ENCODE data around the gene PHOX2A.

Gene PHOX2A

DNA sequence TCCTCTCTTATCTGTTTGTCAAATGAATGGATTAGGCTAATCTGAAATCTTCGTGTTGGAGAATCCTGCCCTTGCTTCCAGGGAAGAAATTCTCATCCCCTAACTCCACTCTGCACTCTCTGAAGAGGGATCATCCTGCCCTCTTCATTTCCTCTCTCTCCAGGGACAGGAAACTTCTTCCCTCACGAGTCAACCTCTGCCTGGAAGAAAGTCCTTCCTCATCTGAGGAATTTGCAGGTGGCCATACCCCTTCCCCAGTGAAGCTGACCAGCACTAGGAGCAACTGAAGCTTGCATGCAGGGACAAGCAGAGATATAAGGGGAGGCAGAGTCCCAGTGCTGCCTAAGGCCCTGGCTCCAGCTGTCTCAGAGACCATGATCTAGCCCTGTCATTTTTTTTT is 3.6 kb upstream of the PHOX2A start:
- DNase-seq = no peak

DNA sequence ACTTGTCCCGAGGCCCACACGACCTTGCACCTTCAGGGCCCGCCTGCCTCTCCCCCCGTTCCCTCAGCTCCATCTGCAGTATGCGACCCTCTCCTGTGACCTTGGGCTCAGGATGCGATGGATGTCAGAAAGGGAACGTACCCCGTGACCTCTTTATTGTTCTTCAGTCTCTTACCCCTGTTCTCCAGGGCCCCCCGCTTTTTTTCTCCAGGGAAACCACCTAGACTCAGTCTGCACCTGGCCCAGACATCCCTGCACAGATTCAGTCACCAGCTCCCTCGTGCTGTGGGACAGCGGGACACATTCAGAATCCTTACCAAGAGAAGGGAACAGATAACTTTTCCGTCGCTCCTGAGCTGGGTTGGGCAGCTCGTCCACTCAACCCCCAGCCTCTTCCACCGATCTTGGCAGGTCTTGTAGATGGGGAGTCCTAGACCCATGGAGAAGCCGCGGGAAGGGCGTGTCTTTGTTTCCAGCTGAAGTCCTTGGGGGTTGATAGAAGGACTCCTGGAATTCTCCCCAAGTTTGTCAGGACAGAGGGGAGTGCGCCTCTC is 1.4 kb upstream of the PHOX2A start:
- no peak for DNase-seq

DNA sequence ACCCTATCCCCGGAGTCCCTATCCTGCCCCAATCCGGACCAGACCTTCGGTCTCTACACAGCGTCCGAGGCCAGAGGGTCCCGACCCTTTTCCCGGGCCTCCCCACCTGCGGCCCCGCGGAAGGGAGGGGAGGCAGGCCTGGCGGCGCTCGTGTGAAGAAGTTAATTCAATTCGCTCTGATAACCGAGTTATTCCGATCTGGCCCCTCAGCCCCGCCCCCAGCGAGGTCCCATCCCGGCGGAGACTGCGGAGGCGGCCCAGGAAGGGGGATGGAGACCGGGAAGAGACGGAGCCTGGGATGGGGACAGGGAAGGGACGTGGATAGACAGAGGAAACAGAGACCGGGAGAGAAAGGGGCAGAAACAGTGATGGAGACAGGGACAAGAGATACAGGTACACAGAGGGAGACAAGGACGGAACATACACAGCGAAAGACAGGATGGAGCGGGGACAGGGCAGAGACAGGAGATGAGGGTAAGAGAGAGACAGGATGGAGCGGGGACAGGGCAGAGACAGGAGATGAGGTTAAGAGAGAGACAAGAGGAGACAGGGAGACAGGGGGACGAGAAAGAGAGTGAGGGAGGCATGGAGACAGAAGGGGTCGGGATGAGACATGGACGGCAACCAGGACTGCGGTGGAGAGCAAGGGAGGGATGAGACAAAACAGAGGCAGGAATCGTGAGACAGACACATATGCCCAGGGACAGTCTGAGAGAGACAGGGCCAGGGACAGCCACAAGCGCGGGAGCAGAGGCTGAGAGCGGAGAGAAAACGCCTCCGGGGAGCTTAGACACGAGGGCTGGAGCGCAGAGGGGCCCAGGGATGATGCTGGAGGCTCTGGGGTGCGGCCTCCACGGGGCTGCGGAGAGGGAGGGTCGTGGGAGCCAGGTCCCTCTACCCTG is 636 bp upstream of the PHOX2A start:
- DNase-seq = no peak

DNA sequence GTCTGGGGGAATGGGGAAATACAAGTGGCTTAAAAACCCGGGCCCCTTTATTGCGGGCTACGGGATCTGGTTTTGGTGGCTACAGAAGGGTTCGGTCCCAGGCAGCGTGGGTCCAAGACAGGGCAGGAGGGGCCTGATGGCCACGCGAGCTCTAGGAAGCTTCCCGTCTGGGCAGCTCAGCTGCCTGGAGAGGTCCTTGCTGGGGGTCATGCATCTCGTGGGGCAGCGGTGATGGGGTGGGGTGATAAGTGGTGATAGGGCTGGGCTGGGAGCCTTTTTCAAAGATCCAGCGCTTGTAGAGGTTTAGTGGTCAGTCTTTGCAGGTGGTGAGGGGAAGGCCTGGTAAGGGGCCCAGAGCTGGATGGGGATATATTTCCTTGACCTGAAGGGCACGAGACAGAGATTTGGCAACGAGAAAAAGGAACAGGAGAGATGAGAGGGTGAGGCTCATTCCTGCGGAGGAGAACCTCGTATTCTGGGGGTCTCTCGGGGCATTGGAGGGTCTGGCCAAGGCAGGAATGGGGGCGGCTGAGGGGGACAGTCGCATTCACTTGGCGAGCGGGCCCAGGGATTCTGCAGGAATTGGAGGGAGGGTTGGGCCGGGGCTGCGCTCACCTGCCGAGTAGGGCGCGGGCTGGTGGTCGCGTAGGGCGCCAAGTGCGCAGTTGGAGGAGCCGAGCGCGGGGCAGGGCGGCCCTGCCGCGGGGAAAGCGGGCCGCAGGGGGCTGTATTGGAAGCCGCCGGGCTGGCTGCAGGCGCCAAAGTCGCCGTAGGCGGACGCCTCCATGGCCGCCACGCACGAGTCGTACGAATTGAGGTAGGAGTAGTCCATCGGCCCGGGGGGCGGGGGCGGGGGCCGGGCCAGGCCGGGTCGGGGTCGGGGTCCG is 560 bp downstream of the PHOX2A start:
- no peak for DNase-seq

DNA sequence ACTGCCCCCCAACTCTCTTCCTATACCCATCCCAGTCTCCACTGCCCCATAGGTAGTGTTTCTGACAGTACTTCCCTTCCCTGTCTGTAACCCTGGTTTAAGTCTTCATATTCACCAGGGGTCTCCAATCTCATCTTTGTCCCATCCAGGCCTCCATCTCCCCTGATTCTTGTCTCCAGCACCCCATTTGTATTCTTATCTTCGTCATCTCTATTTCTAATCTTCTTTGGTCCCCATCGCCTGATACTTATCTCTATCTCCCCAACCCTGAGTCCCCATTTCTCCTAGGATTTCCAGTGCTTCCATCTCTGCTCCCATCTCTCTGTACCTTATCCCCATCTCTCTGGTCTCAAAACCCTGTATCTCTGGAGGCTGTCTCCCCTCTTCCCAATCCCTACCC is 1.8 kb downstream of the PHOX2A start:
- DNase-seq = no peak

DNA sequence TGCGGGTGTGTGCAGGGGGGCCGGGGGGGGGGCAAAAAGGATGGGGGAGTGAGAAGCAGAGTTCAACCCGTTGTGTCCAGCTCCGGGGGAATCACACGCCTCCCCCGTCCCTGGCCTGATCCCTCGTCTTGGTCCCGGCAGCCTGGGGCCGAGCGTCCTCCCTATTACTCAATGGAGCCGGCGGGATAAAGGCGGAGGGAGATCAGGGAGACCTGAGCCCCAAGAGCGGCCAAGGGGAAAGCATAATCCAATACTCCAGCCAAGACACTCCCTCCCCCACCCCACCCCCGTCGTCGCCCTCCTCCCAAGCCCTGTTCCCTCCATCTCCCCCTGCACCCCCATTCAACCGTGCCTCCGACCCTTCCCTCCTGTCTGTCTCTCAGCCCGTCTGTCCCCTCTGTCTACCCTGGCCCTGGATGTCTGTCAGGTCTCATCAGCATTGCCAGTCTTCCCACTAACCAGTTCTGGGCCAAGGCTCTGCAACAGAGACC is 2.6 kb downstream of the PHOX2A start:
- no peak for DNase-seq

DNA sequence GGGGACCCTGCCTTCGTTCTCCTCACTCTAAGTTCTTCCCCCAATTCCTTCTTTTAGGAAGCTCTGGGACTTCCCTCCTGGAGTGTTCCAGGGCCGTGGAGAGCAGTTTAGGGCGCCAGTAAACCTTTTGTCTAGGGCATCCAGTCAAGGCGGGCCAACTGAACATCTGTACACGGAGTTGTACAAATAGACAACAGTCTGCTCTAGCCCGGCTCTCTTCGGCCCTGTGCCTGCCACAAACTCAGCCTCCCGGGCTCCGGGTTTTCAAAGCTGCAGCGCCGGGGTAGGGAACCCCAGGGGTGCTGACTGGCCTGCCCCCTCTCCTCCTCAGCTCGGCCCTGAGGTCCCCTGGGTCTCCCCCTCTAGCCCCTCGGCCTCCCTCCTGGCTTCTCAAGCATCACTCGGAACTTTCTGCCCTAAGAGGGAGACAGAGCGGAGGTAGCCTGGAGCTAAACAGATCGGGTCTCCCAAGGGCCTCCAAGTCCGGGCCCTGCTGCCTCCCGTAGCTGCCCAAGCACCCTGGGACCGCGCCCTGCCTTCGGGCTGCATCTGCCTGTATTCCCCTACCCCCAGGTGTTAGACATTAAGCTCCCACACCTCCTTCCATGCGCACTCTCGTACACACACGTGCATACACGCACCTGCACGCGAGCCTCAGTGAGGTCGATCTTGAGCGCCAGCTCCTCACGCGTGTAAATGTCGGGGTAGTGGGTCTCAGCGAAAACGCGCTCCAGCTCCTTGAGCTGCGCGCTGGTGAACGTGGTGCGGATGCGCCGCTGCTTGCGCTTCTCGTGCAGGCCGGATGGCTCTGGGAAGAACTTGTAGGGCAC is 3.3 kb downstream of the PHOX2A start:
- no peak for DNase-seq

DNA sequence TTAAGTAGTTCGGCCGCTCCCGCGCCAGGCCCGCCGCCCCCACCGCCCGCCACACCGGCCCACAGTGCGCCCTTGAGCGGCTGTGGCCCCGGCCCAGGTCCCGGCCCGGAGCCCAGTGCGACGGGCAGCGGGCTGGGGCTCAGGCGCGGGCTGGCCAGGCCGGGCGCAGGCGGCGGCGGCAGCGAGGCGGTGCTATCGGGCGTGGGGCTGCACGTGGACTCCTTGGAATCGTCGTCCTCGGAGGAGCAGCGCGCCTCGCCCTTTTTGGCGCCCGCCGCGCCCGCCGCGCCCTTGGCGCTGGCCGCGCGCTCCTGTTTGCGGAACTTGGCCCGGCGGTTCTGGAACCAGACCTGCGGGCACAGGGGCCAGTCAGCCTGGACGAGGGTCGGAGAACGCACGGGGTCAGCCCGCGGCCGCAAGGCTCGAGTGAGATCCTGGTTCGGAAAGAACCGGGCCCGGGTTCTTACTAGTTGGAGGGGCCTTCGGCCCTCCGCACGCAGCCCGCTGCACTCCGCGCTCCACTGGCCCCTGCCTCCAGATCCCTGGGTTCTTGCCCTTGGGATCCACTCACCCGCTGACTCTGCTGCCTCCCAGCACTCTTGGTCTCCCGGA is 4.0 kb downstream of the PHOX2A start:
- no peak for DNase-seq

DNA sequence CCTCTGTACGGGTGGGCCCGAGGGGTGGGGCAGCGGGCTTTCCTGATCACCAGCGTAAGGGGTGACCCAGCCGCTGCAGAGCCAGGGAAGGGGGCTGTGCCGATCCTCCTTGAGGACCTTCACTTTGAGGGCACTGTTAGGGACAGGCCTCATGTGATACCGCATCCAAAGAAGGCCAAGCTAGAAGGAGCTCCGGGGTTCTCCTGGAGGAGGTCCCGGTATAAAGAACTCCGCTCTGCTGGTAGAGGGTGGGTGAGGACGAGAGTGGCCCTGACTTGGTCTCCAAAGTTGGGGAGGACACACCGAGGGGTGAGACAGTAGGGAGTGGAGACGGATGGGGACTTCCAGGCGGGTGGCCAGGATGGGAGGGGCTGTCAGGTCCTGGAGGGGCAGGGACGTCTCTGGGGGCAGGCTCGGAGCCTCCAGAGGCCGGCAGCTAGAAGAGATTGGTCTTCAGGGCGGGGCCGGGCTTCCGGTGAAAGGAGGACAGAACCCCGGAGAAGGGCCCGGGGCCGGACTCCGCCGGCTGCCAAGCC is 4.6 kb downstream of the PHOX2A start:
- DNase-seq = peak; percentile 56

DNA sequence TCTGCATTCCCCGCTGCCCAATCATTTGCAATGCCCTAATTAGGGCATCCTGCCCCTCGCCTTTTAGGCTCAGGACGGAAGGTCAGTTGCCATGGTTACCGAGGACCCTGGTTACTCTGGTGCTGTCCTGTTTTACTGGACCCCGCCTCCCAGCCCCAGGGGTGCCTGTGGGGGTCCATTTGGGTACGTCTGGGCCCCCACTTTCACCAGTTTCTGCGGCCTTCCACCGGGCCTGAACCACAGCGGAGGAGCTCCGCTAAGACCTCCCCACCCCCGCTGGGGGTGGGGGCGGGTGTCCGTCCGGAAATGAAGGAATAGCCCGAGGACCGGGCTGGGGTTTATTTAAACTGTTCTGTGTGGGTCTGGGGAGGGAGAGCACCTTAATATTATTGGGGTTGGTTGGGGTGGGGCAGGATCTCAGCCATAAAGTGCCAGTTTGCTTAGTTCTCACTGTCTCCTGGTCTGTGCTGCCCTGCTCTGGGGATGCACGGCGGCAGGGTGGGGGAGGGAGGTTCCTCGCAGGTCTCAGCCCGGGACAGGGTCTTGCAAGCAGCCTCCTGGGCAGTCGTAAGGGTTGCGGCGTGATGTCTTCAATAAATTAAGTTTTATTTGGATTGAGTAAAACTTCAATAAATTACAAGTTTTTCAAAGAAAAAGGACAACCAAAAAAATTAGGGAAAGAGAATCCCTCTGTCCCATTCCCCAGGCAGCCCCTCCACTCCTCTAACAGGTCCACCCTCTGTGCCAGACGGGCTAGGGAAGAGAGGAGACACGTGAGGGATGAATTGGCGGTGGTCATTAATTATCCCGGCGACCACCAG is 5.3 kb downstream of the PHOX2A start:
- DNase-seq = no peak

DNA sequence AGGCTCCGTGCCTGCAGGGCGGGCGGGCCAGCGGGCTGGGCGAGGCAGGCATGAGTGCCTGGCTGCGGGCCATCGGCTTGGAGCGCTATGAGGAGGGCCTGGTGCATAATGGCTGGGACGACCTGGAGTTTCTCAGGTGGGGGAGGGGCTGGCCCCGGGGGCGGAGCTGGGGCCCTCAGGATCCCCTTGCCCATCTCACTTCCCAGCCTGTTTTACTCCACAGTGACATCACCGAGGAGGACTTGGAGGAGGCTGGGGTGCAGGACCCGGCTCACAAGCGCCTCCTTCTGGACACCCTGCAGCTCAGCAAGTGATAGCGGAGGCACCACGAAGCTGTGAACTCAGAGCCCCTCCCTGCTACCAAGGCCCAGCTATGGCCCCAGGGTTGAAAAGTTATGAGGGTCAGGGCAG is 5.9 kb downstream of the PHOX2A start:
- peak; percentile 67 for DNase-seq

DNA sequence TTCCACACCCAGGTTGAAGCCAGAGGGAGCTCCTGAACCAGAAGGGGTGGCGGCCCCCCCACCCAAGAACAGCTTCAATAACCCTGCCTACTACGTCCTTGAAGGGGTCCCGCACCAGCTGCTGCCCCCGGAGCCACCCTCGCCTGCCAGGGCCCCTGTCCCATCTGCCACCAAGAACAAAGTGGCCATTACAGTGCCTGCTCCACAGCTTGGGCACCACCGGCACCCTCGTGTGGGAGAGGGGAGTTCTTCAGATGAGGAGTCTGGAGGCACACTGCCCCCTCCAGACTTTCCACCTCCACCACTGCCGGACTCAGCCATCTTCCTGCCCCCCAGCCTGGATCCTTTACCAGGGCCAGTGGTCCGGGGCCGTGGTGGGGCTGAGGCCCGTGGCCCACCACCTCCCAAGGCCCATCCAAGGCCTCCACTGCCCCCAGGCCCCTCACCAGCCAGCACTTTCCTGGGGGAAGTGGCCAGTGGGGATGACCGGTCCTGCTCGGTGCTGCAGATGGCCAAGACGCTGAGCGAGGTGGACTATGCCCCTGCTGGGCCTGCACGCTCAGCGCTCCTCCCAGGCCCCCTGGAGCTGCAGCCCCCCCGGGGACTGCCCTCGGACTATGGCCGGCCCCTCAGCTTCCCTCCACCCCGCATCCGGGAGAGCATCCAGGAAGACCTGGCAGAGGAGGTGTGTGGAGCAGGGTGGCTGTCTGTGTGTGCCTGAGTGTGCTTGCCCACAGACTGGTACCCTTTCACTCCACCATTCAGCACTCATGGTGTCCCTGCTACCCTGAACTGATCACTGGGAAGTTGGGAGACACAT is 6.7 kb downstream of the PHOX2A start:
- DNase-seq = no peak

DNA sequence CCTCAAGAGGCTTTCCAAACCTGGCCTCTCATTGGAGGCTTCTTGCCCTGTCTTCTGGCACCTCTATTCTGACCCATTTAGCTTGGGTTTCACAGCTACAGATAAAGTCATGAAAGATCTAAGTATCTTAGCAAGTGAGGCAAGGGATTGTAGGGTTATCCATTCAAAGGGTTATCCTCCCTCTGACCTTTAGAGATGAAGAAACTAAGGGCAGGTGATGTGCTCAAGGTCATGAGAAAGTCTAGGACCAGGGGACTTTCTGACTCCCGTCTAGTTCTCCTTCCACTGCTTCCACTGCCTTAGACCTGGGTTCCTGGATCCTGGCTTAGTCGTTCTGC is 7.2 kb downstream of the PHOX2A start:
- no peak for DNase-seq

DNA sequence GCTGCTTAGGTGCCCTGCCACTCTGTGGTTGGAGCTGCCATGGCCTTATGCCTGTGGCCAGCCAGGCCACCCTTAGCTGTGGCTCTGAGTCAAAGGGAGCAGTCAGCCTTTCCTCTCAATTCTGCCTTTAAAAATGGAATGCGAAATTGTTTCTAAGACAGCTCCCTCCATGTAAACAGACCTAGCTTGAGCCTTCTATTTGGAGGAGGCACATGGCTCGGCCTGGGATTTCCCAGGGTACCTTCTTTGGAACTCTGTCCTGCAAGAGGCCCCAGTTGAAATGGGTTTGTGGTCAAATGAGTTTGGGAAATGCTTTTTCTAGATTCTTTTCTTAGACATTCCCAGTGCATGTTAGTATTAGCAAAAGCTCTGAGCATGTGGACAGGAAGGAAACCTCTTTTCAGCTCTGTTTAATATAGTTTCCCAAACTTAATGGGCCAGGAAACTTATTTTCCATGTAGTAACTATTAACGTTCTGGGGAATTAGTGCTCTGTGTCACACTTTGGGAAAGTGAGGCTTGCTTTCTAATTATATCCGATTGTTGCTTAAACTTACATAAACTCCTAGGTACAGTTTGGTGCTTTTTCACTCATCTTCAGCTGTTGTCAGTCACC is 7.8 kb downstream of the PHOX2A start:
- DNase-seq = no peak

DNA sequence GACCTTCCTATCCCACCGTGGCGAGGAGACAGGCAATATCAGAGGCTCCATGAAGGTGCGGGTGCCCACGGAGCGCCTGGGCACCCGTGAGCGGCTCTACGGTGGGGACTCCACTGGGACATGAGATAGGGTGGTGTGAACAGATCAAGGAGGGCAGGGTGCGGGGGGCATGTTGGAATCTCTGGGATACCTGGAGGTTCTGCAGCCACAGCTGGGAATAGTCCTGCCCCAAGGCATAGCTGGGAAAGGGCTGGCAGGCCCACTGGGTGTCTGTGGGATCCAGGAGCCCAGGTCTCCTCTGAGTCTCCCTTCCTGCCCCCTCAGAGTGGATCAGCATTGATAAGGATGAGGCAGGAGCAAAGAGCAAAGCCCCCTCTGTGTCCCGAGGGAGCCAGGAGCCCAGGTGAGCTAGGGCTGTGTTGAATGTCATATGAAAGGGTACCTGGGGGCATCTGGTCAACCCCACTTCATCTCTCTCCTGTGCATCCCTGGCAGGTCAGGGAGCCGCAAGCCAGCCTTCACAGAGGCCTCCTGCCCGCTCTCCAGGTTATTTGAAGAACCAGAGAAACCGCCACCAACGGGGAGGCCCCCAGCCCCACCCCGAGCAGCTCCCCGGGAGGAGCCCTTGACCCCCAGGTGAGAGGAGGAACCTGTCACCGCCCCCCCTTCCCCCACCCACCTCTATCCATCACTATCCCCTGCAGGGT is 8.5 kb downstream of the PHOX2A start:
- no peak for DNase-seq

DNA sequence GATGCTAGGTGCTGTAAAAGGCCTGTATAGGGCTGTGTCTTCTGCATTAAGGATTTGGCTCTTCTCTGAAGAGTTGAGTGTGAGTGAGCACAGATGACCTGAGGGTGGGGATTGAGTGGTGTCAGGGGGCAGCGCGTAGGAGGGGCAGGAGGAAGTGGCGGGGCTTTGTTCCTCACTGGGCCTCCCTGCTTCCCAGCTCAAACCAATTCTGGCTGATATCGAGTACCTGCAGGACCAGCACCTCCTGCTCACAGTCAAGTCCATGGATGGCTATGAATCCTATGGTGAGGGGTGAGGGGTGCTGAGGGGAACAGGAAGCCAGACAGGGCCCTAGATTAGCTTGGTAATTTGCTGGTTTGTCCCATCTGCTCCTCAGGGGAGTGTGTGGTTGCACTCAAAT is 9.1 kb downstream of the PHOX2A start:
- DNase-seq = no peak

DNA sequence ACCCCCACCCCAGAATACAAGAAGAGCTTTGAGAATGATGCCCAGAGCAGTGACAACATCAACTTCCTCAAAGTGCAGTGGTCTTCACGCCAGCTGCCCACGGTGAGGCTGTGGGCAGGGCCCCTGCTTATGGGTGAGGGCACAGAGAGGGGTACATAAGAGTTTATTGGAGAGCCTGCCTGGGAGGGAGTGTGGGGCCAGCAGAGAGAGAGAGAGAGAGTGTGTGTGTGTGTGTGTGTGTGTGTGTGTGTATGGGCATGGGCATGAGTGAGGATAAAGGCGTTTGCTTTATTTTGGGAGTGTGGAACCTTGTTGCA is 9.5 kb downstream of the PHOX2A start:
- DNase-seq = no peak

DNA sequence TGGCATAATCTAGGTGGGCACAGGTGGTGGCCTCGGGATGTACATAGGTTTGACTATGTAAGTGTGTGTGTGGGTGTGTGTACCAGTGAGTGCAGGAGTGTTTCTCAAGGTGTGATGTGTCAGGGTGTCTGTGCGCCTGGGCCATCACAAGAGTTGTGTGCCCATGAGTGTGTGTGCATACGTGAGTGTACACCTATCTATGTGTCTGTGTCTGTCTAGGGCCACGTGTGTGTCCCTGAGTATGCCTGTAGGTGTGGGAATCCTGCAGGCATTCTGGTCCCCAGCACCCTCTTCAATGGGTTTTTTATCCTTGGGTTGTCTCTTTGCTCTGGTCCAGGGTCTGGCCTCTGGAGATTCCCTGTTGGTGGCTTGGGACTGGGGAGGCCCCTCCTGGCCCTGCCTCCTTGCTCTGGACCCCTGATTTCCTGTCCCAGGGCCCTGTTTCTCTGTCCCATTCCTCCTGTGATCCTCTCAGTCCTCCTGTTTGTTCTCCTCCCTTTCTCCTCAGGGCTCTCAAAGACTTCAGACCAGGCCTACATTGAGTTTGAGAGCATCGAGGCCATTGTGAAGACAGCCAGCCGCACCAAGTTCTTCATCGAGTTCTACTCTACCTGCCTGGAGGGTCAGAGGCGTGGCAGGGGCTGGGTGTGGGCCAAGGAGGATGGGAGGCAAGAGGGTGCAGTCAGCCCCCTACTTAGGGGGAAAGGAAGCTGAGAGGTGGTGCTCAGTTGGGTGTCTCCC is 10.0 kb downstream of the PHOX2A start:
- DNase-seq = no peak

Measured in fibroblast of skin of right biceps (primary cell).